ENCODE measurements around the gene RPF1. TPM values are rescaled to one million over a fixed set of nuclear protein-coding genes. Genes with fewer than 3 reads are reported as not detected.

Gene RPF1
- total RNA-seq, 1 donor, result 29.3 TPM

DNA sequence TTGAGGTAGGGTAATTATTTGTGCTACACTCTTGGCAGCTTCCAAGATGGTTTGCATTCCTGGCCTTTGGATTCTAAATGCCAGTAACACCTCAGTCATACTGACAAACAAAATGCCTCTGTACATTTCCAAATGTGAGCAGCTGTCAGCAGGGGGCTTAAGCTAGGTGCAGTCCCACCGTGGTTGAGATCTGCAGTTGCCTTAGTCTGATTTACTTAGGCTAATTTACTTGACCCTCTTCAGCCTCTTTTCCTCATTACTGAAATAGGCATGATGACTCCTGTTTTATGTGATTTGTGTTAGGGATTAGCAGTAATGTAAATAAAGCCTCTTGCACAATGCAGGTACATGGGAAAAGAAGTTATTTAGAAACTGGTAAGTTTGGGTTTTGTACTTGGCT lies 13.7 kb downstream of the RPF1 start:
- Histone ChIP-seq H3K79me2 (ENCODE audit: insufficient read depth, low read length) (peaks cover 12% of the 10 kb centered on the region), H3K4me3 (ENCODE audit: insufficient read depth, low read length) (no peak overlapping the region), H2AFZ (ENCODE audit: low read length) (no peak overlapping the region), H3K27ac (ENCODE audit: low read depth, low read length) (no peak overlapping the region), H3K27me3 (ENCODE audit: insufficient read depth, low read length) (no peaks in the 10 kb centered on the region), H4K20me1 (ENCODE audit: insufficient read depth, low read length) (no peaks in the 10 kb centered on the region), H3K4me2 (ENCODE audit: insufficient read depth, low read length) (no peak overlapping the region), H3K9me3 (ENCODE audit: low read depth, low read length) (no peaks in the 10 kb centered on the region), H3K36me3 (ENCODE audit: insufficient read depth, low read length) (peaks cover 67% of the 10 kb centered on the region), H3K4me1 (ENCODE audit: insufficient read depth, low read length) (no peaks in the 10 kb centered on the region)
- TF ChIP-seq, protein P1, sequence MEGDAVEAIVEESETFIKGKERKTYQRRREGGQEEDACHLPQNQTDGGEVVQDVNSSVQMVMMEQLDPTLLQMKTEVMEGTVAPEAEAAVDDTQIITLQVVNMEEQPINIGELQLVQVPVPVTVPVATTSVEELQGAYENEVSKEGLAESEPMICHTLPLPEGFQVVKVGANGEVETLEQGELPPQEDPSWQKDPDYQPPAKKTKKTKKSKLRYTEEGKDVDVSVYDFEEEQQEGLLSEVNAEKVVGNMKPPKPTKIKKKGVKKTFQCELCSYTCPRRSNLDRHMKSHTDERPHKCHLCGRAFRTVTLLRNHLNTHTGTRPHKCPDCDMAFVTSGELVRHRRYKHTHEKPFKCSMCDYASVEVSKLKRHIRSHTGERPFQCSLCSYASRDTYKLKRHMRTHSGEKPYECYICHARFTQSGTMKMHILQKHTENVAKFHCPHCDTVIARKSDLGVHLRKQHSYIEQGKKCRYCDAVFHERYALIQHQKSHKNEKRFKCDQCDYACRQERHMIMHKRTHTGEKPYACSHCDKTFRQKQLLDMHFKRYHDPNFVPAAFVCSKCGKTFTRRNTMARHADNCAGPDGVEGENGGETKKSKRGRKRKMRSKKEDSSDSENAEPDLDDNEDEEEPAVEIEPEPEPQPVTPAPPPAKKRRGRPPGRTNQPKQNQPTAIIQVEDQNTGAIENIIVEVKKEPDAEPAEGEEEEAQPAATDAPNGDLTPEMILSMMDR (IDR thresholded peaks at IDR 0.05; ENCODE audit: extremely low read depth, low read depth, low read length), result no peak
- no peak for DNase-seq (ENCODE audit: insufficient read length, low spot score, missing footprints)

DNA sequence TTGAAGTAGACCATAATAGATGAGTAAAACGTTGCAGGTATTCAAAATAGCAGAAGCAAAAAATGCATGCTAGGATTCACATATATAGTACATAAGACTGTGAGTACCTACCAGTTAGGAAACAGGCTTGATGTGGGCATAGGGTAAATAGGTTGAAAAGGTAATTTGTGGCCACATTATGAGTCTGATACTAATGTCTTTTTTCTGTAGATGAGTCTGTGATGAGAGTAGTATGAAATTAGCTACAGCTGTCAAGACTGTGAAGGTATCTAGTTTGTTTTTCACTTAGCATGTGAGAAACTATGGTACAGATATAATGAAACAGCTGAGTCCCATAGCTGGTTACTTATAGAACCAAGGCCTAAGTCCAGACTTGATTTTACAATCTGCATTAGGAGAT lies 14.7 kb downstream of the RPF1 start:
- no peak overlapping the region for H3K27ac ChIP-seq (ENCODE audit: low read depth, low read length)
- no peaks in the 10 kb centered on the region for H3K4me1 ChIP-seq (ENCODE audit: insufficient read depth, low read length)
- TF ChIP-seq, protein P1 (IDR thresholded peaks at IDR 0.05; ENCODE audit: extremely low read depth, low read depth, low read length), result no peak
- H4K20me1 ChIP-seq (ENCODE audit: insufficient read depth, low read length), result no peaks in the 10 kb centered on the region
- no peak overlapping the region for H3K4me3 ChIP-seq (ENCODE audit: insufficient read depth, low read length)
- H3K79me2 ChIP-seq (ENCODE audit: insufficient read depth, low read length), result peaks cover 13% of the 10 kb centered on the region
- H2AFZ ChIP-seq (ENCODE audit: low read length), result no peak overlapping the region
- no peaks in the 10 kb centered on the region for H3K27me3 ChIP-seq (ENCODE audit: insufficient read depth, low read length)
- H3K9me3 ChIP-seq (ENCODE audit: low read depth, low read length), result no peaks in the 10 kb centered on the region
- H3K36me3 ChIP-seq (ENCODE audit: insufficient read depth, low read length), result peaks cover 77% of the 10 kb centered on the region
- DNase-seq (ENCODE audit: insufficient read length, low spot score, missing footprints), result no peak
- no peak overlapping the region for H3K4me2 ChIP-seq (ENCODE audit: insufficient read depth, low read length)

DNA sequence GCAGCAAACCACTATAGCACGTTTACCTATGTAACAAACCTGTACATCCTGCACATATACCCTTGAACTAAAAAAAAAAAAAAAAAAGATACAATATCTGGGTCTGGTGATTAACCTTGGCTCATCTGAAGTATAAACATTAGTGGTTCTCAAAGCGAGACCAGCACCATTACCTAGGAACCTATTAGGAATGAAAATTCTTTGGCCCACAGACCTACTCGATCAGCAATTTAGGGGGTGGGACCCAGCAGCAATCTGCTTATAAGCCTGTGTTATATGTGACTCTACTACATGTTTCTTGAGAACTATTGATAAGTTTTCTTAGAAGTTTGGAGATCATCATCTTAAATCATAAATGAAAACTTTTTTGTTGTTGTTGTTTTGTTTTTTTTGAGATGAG lies 17.4 kb downstream of the RPF1 start:
- Histone ChIP-seq H3K27ac (ENCODE audit: low read depth, low read length) (no peak overlapping the region), H3K4me3 (ENCODE audit: insufficient read depth, low read length) (no peak overlapping the region), H3K9me3 (ENCODE audit: low read depth, low read length) (no peaks in the 10 kb centered on the region), H2AFZ (ENCODE audit: low read length) (no peak overlapping the region), H3K4me1 (ENCODE audit: insufficient read depth, low read length) (no peaks in the 10 kb centered on the region), H3K27me3 (ENCODE audit: insufficient read depth, low read length) (no peaks in the 10 kb centered on the region), H3K4me2 (ENCODE audit: insufficient read depth, low read length) (no peak overlapping the region), H3K36me3 (ENCODE audit: insufficient read depth, low read length) (peaks cover 82% of the 10 kb centered on the region), H4K20me1 (ENCODE audit: insufficient read depth, low read length) (peaks cover 10% of the 10 kb centered on the region), H3K79me2 (ENCODE audit: insufficient read depth, low read length) (peaks cover 33% of the 10 kb centered on the region)
- DNase-seq (ENCODE audit: insufficient read length, low spot score, missing footprints), result no peak
- TF ChIP-seq, protein P1 (IDR thresholded peaks at IDR 0.05; ENCODE audit: extremely low read depth, low read depth, low read length), result no peak

DNA sequence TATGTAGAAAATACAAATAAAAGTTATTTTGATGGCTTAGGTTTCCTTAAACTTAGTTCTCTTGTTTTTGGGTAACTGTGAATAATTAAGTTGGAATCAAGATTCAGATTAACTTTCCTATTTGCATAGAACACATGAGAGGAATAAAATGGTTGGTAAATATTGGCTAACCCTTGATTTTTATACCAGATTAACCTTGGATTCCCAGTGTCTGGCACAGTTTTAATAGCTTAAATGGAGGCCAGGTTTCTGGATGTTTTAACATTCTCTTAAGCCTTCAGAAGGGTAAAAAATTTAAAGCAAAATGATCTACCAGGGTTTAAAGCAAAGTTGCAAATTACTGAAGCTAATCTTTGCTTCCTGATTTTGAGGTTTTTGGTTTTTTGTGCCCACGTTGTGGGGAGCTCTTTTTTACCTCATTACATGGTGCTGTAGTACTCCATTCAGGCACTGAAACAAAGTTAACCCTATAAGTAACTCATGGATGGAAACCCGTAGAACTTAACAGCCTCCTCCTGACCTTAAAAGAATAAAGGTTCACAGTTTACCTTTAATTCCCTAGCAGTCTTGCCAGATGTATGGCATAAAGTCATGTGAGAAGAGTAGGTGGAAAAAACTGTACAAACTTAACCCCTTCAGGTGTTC lies 18.7 kb downstream of the RPF1 start:
- Histone ChIP-seq H4K20me1 (ENCODE audit: insufficient read depth, low read length) (peaks cover 18% of the 10 kb centered on the region), H2AFZ (ENCODE audit: low read length) (no peak overlapping the region), H3K4me2 (ENCODE audit: insufficient read depth, low read length) (no peak overlapping the region), H3K79me2 (ENCODE audit: insufficient read depth, low read length) (peaks cover 46% of the 10 kb centered on the region), H3K9me3 (ENCODE audit: low read depth, low read length) (no peaks in the 10 kb centered on the region), H3K27me3 (ENCODE audit: insufficient read depth, low read length) (no peaks in the 10 kb centered on the region), H3K27ac (ENCODE audit: low read depth, low read length) (no peak overlapping the region), H3K4me1 (ENCODE audit: insufficient read depth, low read length) (peaks cover 3% of the 10 kb centered on the region), H3K4me3 (ENCODE audit: insufficient read depth, low read length) (no peak overlapping the region), H3K36me3 (ENCODE audit: insufficient read depth, low read length) (peaks cover 74% of the 10 kb centered on the region)
- DNase-seq (ENCODE audit: insufficient read length, low spot score, missing footprints), result no peak
- TF ChIP-seq, protein P1 (IDR thresholded peaks at IDR 0.05; ENCODE audit: extremely low read depth, low read depth, low read length), result no peak

Data from osteoblast (primary cell).